ENCODE data around the gene TXNRD3.

The TXNRD3 gene

DNA sequence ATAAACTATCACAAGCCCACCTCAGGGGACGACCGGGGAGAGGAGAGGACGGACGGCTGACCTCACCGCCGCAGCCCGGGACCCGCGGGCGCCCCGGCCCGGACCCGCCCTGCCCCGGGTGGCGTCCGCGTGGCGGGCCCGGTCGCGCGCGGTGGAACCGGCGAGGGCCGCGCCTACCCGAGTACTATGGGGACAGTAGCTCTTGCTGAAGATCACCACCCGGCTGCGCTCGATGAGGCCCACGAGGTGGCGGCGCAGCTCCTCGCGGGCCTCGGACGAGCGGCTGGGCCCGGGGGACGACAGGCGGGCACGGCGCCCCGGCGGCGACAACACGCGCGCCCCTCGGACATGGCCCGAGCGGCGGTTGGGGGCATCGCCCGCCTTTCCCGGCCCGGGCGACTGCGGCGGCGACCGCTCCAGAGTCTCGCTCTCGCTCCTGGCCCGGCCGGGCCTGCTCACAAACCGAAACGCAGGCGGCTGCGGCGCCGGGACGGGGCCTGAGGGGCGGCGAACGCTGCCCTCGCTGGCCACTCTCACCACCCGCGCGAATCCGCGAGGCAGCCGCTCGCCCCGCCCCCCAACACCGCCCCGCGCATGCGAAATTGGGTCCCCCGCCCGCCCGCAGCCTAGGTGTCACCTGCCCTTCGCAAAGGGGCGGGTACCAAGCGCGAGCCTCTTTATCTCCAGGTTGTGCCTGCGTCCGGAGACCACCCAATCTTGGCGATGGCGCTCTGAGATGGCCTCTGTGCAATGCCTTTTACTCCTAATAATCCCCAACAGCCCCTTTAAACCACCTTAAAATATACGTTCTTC, at the start of gene TXNRD3:
TSS of gene TXNRD3 (minus strand) at position 554 of the 813 bp plus-strand sequence.
- peak; percentile 31 to 81 (median 54) for DNase-seq

DNA sequence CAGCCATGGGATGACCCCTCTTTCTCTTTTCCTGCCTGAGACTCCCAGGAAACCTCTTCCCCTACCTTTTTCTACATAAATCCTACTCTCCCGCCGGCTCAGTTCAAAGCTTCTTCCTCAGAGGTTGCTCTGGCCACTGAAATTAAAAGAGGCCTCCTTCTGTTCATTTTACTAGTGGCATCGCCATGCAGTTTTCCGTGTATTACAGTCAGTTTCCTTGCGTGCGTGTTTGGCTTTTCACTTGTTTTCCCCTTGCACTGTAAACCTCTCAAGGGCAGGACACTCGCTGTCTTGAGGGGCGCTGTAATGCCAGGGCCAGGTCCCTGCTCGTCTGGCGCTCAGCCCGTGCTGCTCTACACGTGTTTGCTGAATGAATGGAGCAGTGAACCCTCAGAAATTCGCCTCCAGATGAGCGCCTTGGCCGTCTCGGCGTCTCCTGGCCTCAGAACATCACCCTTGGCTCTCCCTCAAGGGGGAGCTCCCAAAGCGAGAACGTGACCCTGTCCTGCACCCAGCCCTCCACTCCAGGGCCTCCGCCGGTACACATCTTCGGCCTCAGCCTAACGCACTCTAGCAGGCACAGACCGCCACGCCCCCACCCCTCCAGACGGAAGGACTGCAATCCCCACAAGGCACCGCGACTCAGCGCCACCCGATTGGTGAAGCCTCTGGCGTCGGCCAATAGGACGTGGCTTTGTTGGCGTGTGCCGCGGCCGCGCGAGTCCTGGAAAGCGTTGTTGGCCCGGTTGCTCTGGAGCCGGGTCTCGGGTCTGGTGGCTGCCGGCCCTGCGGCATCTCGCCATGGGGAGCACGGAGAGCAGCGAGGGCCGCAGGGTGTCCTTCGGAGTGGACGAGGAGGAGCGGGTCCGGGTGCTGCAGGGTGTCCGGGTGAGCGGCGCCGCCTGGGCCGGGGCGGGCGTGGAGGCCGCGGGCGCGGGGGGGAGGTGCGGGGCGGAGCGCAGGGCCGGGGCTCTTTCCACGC, 48.9 kb upstream of the TXNRD3 start, which contains the start of gene CHCHD6:
TSS of gene CHCHD6 (plus strand) at position 729 of the 982 bp plus-strand sequence. CDS start at position 802, 73 bp downstream.
- DNase-seq, result peak; percentile 92 to 96 (median 96)

- DNase-seq, result no peak
Measured at GRCh38 chr3:126699011-126699410, 44.1 kb upstream of the TXNRD3 start.

- DNase-seq, result no peak
Measured at GRCh38 chr3:126696701-126697267, 41.9 kb upstream of the TXNRD3 start.

DNA sequence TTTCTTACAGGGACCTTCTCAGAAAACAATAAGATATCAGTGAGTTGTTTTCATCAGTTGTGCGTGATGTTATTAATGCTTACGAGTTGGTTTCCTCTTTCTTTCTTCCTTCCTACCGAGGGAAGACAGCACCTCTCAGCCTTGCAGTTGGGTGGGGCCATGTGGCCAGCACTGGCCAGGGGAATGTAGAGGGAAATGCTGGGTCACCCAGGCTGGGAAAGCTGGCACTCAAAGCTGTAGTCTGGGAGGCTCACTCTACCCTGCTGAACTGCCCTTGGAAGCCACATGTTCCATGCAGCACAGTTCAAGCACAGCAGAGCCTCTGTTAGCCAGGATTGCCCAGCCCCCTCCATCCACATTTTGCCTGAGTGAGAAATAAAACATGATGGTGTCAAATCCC, 39.0 kb upstream of the TXNRD3 start:
- DNase-seq, result no peak

GRCh38 chr3:126692858-126693257, 37.9 kb upstream of the TXNRD3 start:
- no peak for DNase-seq

GRCh38 chr3:126691765-126692164, 36.8 kb upstream of the TXNRD3 start:
- no peak for DNase-seq

GRCh38 chr3:126685493-126685892, 30.6 kb upstream of the TXNRD3 start:
- DNase-seq, result no peak

GRCh38 chr3:126685021-126685420, 30.1 kb upstream of the TXNRD3 start:
- no peak for DNase-seq

DNA sequence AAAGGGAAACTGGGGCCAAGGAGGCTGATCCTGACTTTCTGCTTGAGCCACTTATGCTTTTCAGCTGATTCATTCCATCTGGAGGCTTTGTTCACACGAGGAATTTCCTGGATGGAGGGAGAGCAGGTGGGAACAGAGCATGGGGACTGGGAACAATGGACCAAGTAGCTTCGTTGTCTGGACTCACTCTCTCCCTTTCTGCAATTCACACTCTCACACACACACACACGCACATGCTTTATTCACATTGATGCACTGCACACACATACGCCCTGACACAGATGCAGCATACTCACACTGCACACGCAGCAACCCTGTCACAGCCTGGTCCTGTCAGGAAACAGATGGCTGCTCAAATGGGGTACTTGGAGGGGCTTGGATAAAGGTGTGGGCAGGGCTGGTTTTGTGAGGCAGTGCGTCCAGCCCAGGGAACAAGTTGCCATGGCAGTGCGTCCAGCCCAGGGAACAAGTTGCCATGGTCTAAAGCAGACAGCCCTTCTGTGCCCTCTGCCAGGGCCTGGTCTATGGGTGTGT, 29.4 kb upstream of the TXNRD3 start:
- DNase-seq, result no peak

DNA sequence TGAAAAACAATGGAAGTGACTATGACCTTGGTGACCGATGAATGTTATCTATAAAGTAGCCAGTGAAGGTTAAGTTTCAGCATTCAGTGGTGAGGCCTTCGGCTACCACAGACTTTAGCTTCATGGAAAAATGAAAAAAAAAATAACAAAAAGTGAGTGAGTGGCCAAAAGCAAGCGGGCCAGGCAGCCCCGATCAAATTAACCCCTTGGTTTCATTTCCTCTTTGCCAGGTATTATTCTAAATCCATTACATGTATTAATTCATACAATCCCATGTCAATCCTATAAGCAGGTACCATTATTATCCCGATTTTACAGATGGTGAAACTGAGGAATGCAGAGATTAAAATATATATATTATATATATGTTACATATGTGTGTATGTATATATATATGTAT, 28.1 kb upstream of the TXNRD3 start:
- no peak for DNase-seq

GRCh38 chr3:126682009-126682408, 27.1 kb upstream of the TXNRD3 start:
- DNase-seq, result no peak

DNA sequence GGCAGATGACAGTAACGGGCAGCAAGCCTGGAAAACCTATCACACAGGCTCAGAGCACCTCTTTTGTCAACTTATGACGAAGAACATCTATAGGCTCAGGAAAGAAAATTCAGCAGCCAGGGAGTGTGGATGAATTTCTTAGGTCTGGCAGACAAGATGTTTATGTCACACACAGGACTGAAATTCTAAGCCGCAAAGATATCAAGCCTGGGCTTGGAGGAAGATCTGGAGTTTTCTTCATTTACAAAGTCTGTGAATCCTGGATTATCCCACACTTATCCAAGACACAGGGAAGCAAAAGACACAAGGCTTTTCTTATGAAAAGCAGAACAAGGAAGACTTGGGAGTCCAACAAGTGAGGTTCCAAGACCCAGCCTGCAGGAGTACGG, 25.7 kb upstream of the TXNRD3 start:
- no peak for DNase-seq

DNA sequence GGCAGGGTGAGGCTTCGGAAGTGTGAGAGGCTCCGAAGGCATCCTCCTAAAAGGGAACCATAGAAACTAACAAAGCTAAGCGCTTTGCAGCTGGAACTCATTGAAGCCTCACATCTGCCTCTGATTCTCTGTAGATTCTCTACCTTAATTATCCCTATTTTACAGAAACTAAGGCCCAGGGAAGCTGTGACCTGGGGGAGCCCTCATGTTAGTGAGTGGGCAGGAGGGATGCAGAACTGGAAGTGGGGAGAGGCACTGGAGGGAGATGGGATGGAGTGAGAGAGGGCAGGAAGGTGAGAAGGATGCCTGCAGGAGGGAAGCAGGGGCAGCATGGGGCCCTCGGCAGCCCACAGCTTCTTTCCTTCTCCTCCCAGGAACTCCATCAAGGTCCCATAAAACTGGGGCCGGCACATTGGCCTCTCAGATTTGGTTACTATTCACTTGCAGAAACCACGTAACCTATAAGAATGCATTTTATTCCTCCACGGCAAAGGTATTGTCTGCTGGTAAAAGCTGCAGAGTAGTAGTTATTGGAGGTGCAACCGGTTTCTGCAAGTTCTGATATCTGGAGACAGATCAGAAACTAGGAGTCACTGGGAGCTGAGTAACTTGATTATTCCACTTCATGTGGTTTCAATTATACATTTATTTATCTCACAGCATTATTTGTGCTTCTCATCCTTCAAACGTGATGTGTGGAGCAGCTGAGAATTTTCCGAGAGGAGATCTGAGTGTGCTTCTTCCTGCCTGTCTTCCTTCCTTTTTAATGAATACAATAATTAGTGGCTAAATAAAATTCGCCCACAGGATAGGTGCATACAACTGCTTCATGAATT, 25.1 kb upstream of the TXNRD3 start:
- DNase-seq, result no peak

GRCh38 chr3:126679318-126679751, 24.4 kb upstream of the TXNRD3 start:
- DNase-seq, result peak; percentile 64 to 75 (median 70)

- DNase-seq, result no peak
Measured at GRCh38 chr3:126678693-126679317, 23.9 kb upstream of the TXNRD3 start.

DNA sequence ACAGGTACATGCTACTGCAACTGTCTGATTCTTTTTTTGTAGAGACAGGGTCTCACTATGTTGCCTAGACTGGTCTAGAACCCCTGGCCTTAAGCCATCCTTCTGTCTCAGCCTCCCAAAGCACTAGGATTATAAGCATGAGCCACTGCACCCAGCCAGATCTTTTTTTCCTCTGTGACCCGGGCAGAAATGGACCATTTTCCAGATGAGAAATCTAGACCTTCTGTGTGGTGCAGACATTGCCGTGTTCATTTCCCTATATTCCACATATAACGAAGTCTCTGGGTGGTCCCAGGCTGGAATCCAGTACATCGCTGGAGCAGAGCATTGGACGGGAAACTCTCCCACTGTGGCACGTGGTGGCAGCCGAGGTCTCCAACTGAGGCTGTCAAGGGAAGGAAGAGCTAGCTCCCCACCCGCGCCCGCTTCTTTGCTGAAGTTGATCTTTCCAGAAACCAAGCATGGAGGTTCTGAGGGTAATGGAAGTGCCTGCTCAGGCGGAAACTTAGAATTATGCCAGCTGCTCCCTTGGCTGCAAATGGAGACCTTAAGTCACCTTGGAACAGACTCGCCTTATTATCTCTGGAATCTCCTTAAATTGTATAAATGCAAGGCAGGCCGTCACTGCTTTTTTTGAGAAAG, 23.1 kb upstream of the TXNRD3 start:
- DNase-seq, result no peak

GRCh38 chr3:126676919-126677705, 22.2 kb upstream of the TXNRD3 start:
- no peak for DNase-seq

GRCh38 chr3:126672741-126673140, 17.8 kb upstream of the TXNRD3 start:
- no peak for DNase-seq

DNA sequence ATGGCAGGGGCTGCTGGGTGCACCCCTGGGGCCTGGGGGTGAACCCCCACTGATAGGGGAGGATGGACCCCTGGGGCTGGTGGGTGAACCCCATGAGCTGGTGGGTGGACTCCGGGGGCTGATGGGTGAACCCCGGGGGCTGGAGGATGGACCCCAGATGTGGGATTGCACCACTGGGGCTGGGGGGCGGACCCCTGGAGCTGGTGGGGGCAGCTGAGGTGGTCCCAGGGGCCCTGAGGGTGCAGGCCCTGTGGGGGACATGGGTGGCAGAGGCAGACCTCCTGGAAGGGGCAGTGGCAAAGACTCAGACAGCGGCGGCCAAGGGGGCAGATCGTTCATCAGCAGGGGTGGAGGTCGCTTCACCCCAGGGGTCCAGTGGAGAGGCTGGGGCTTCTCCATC, 17.4 kb upstream of the TXNRD3 start:
- no peak for DNase-seq
